Neural progenitor cell (in vitro differentiated cells): ENCODE data around the gene RTKN.

ENCODE experiments used
- EZH2 ChIP-seq: fragments of 200-600 bp; sonication (generic); IDR thresholded peaks from 2 replicates; pipeline ENCODE4 v1.6.1; 2017; ENCODE audit warnings: antibody characterized with exemption, mild to moderate bottlenecking, moderate library complexity
- EZH2phosphoT487 ChIP-seq: fragments of 200-600 bp; sonication (generic); IDR thresholded peaks from 2 replicates; pipeline ENCODE4 v1.6.1; 2017; ENCODE audit warnings: antibody characterized with exemption
- TF ChIP-seq, protein P1 (sequence below): fragments of 200-600 bp; sonication (generic); IDR thresholded peaks from 2 replicates; pipeline ENCODE4 v1.5.1; 2017; ENCODE audit warnings: antibody characterized with exemption, mild to moderate bottlenecking

DNA sequence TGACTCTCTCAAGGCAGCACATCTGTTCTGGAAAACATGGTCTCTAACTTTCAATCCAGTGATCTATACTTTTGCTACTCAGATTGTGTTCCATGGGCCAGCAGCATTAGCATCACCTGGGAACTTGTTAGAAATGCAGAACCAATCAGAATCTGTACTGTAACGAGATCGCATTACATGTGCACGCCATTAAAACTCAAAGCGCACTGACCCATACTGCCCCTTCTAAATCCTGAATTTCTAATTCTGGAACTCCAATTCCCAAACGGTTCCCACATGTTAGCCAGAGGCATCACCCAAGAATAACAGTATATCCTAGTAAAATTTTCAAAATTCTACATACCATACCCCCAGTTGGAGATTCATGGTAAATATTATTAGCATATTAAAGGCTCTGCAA is 51.1 kb downstream of the RTKN start:
- TF ChIP-seq EZH2 (no peak), EZH2phosphoT487 (no peak)
- TF ChIP-seq, protein P1, sequence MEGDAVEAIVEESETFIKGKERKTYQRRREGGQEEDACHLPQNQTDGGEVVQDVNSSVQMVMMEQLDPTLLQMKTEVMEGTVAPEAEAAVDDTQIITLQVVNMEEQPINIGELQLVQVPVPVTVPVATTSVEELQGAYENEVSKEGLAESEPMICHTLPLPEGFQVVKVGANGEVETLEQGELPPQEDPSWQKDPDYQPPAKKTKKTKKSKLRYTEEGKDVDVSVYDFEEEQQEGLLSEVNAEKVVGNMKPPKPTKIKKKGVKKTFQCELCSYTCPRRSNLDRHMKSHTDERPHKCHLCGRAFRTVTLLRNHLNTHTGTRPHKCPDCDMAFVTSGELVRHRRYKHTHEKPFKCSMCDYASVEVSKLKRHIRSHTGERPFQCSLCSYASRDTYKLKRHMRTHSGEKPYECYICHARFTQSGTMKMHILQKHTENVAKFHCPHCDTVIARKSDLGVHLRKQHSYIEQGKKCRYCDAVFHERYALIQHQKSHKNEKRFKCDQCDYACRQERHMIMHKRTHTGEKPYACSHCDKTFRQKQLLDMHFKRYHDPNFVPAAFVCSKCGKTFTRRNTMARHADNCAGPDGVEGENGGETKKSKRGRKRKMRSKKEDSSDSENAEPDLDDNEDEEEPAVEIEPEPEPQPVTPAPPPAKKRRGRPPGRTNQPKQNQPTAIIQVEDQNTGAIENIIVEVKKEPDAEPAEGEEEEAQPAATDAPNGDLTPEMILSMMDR, result no peak
